Astrocyte of the cerebellum (primary cell): ENCODE results near the gene ZDHHC3.

ENCODE experiments used
- DNase-seq: peaks from one replicate; pipeline ENCODE4 v3.0.0-alpha.2; 2011; ENCODE audit warnings: low read depth
- H3K4me3 ChIP-seq: 2 replicates; pipeline ENCODE4 v1.5.1; 2011; ENCODE audit warnings: mild to moderate bottlenecking, low read depth, low read length, moderate library complexity
- CTCF ChIP-seq: IDR thresholded peaks from 2 replicates; pipeline ENCODE4 v1.5.1; 2012; ENCODE audit warnings: low read length, low read depth, moderate library complexity, mild to moderate bottlenecking; ENCODE audit errors: missing control alignments
- in situ Hi-C: cut with HindIII; loops from 2 replicates; pipeline ENCODE4 v1.10.0; 2017; ENCODE audit warnings: low sequenced_read_pairs

ZDHHC3 gene

GRCh38 chr3:44918087-44918486 lies 57.9 kb downstream of the ZDHHC3 start:
- no peak for TF ChIP-seq CTCF
- in situ Hi-C loops = no loop called here
- no peak overlapping the region for H3K4me3 ChIP-seq
- no peak for DNase-seq

GRCh38 chr3:44915702-44916438 lies 60.1 kb downstream of the ZDHHC3 start:
- peak; percentile 3 for TF ChIP-seq CTCF
- H3K4me3 ChIP-seq = no peak overlapping the region
- no peak for DNase-seq
- in situ Hi-C loops = no loop called here

GRCh38 chr3:44914936-44915335 lies 61.0 kb downstream of the ZDHHC3 start:
- no peak overlapping the region for H3K4me3 ChIP-seq
- in situ Hi-C loops = no loop called here
- peak; percentile 39 for TF ChIP-seq CTCF
- DNase-seq = no peak

- peak; percentile 49 for DNase-seq
- TF ChIP-seq CTCF = peak; percentile 86
- H3K4me3 ChIP-seq = no peak overlapping the region
- in situ Hi-C loops = no loop called here
These were observed 62.0 kb downstream of the ZDHHC3 start for GRCh38 chr3:44913868-44914468.

- no peak for TF ChIP-seq CTCF
- DNase-seq = no peak
- H3K4me3 ChIP-seq = no peak overlapping the region
- in situ Hi-C loops = no loop called here
These were observed 65.3 kb downstream of the ZDHHC3 start for GRCh38 chr3:44910693-44911092.

- no peak for DNase-seq
- TF ChIP-seq CTCF = no peak
- H3K4me3 ChIP-seq = no peak overlapping the region
- in situ Hi-C loops = no loop called here
These were observed 66.9 kb downstream of the ZDHHC3 start for GRCh38 chr3:44909063-44909462.
